Heart right ventricle (tissue), 16 donors: ENCODE measurements around the gene SUSD5. TPM values are rescaled to one million over a fixed set of nuclear protein-coding genes. Genes with fewer than 3 reads are reported as not detected.
A peak's percentile ranks its signal among the peaks of the same experiment; 100 is the strongest.
"Not testable (repeated sequence)": the region's sequence is repeated elsewhere in the genome, so short reads cannot be mapped to it uniquely, and the experiment has no call there.

Experiments used
- ATAC-seq, 8 donors: fragments of 200-7000 bp; cut with Tn5 transposase; one replicate each; pipeline ENCODE4 v1.9.1; 2020; ENCODE audit warnings: mild to moderate bottlenecking in 8 of 8, moderate library complexity in 8 of 8, moderate number of reproducible peaks in 1 of 8
- DNase-seq, 2 donors: peaks; one replicate each; pipeline ENCODE4 v3.0.0-alpha.2; 2020
- H3K27ac ChIP-seq, 10 donors: fragments of 200-600 bp; sonication (generic) in 2 of 10; one replicate each; pipeline versions ENCODE4 v1.5.0 to v1.8.0; 2020 to 2022; ENCODE audit warnings: mild to moderate bottlenecking in 3 of 10
- H3K27me3 ChIP-seq, 7 donors: fragments of 200-600 bp; one replicate each; pipeline ENCODE4 v1.8.0; 2021 to 2022; ENCODE audit warnings: mild to moderate bottlenecking in 2 of 7
- H3K36me3 ChIP-seq, 9 donors: fragments of 200-600 bp; sonication (generic) in 1 of 9; one replicate each; pipeline versions ENCODE4 v1.5.0 to v1.8.0; 2020 to 2022; ENCODE audit warnings: mild to moderate bottlenecking in 2 of 9
- H3K4me1 ChIP-seq, 9 donors: fragments of 200-600 bp; sonication (generic) in 1 of 9; one replicate each; pipeline versions ENCODE4 v1.5.0 to v1.8.0; 2020 to 2022; ENCODE audit warnings: mild to moderate bottlenecking in 4 of 9
- H3K4me3 ChIP-seq, 10 donors: fragments of 200-600 bp; sonication (generic) in 2 of 10; one replicate each; pipeline versions ENCODE4 v1.5.0 to v1.8.0; 2020 to 2022; ENCODE audit warnings: mild to moderate bottlenecking in 7 of 10, moderate library complexity in 2 of 10
- H3K9me3 ChIP-seq, 11 donors: fragments of 200-600 bp in 10 of 11; sonication (generic) in 2 of 11; one replicate each; pipeline versions ENCODE4 v1.5.0 to v1.8.0; 2013 to 2022; ENCODE audit warnings: mild to moderate bottlenecking in 2 of 11, control low read depth in 1 of 11, moderate library complexity in 1 of 11
- WGBS, 2 donors: extraction: QIAGEN DNeasy Blood & Tissue Kit; methylation state at CpG; one replicate each; pipeline ENCODE4 v1.1.7; 2013; ENCODE audit warnings: inconsistent platforms in 1 of 2; 5-methylcytosine and 5-hydroxymethylcytosine counted together
- intact Hi-C, 10 donors: fragments of 100-400 bp; cut with DNase I; formaldehyde crosslinking; loops; one replicate each; pipeline versions ENCODE4 v1.11.1 to v1.14.2; 2022
- polyA plus RNA-seq, 2 donors: library from polyadenylated mRNA; stranded (reverse); fragments of 200-250 nt; gene quantifications; one replicate each; pipeline ENCODE4 v1.2.3, GENCODE V29; 2013
- total RNA-seq, 10 donors: library from RNA; stranded (reverse); fragmentation: NEBNext Ultra II Directional in 3 of 10; extraction: Animal tissue kit (Norgen Biotek cat#: 25700) in 3 of 10; gene quantifications; one replicate each; pipeline versions ENCODE4 v1.2.1 to v1.2.4, GENCODE V29; 2021 to 2023
- TF ChIP-seq, protein P1 (sequence below), 9 donors: fragments of 200-600 bp; sonication (generic) in 2 of 9; IDR thresholded peaks; one replicate each; pipeline versions ENCODE4 v1.5.0 to v1.8.0; 2021 to 2022; ENCODE audit warnings: antibody characterized with exemption in 9 of 9, mild to moderate bottlenecking in 5 of 9, moderate library complexity in 1 of 9
- donor health status: Arrhythmogenic right ventricular cardiomyopathy.
- donor health status: ischemic (EF 13 %, LVEDD 7.1; RV severe dilation, severe dysfunction).
- donor health status: healthy with polysubstance abuse.
- donor health status: DM: no; HTN: yes; CAD: no.
- donor health status: DM: no; HTN: no; CAD: no.
- donor health status: ischemic (EF 25% LVEDD 6.9; RV normal size, moderate dysfunction).
- donor health status: ischemic (EF 25% LVEDD 5.7; RV mildly dilated, moderate dysfunction).
- donor health status: healthy.
- donor health status: DM: yes; HTN: yes; CAD: no.
- donor health status: Ischemic cardiomyopathy.
- donor health status: ischemic (EF 35%, LVEDD 5.7; RV mildly dilated, moderate dysfunction).
- donor health status: nonischemic (EF 11% LVEDD 7.7; RV severe dilation, severe dysfunction).
- donor health status: DM: yes; HTN: yes; CAD: no.
- donor health status: PGD.
- donor health status: ischemic (EF 29% LVEDD 5.4; RV normal size, mild dysfunction).
- donor health status: nonischemic (EF 23%, LVEDD 6.1; RV moderate dilation, normal function).

The SUSD5 gene
- total and polyA plus RNA-seq, 12 donors, result 0.28 to 12.9 (median 1.0) TPM

DNA sequence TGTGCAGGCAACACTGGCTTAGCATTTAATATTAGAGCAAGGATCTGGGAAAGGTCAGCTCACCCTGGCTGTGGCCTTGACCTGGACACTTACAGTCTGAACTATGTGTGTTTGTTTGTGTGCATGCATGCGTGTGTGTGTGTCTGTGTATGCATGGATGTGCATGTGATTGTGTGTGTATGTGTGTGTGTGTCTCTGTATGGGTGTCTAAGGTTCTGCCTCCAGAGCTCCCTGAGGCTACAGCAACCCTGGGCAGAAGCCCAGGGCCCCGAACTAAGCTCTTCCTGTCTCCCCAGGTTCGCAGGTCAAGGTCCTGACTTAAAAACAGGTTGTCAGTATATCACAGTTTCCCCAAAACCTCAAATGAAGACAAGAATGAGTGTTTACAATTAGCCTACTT is 51.3 kb downstream of the SUSD5 start:
- H3K27ac ChIP-seq, result no peak overlapping the region
- H3K4me3 ChIP-seq, result no peak overlapping the region
- H3K4me1 ChIP-seq, result peaks cover 0 to 16% (median 5%) of the 10 kb centered on the region in 9 donors
- TF ChIP-seq, protein P1, sequence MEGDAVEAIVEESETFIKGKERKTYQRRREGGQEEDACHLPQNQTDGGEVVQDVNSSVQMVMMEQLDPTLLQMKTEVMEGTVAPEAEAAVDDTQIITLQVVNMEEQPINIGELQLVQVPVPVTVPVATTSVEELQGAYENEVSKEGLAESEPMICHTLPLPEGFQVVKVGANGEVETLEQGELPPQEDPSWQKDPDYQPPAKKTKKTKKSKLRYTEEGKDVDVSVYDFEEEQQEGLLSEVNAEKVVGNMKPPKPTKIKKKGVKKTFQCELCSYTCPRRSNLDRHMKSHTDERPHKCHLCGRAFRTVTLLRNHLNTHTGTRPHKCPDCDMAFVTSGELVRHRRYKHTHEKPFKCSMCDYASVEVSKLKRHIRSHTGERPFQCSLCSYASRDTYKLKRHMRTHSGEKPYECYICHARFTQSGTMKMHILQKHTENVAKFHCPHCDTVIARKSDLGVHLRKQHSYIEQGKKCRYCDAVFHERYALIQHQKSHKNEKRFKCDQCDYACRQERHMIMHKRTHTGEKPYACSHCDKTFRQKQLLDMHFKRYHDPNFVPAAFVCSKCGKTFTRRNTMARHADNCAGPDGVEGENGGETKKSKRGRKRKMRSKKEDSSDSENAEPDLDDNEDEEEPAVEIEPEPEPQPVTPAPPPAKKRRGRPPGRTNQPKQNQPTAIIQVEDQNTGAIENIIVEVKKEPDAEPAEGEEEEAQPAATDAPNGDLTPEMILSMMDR (IDR thresholded peaks at IDR 0.05), result no peak
- H3K9me3 ChIP-seq, result no peaks in the 10 kb centered on the region
- ATAC-seq (no peak), DNase-seq (no peak)
- intact Hi-C loops, result no loop called here
- no peaks in the 10 kb centered on the region for H3K27me3 ChIP-seq
- 70 to 73% methylated on average over 3 of the region's 3 CpGs for WGBS, 2 donors
- H3K36me3 ChIP-seq, result no peaks in the 10 kb centered on the region

DNA sequence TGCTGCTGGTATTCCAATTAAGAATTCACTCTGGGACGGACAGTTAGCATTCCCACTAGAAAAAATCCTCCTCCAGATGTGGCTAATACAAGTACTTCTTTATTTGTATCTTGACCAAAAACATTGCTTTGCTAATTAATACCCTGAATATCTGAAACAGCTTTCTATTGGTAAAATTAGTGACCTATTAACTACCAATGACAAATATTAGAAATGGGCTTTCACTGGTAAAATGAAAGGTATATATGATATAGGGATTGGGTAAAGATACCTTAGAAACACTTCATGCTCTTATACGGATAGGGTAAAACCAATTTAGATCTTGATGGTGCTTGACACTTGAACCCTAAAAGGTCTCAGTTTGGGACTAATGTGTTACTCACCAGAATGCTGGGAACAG is 52.5 kb downstream of the SUSD5 start:
- no peak overlapping the region for H3K27ac ChIP-seq
- no peak for DNase-seq
- H3K4me1 ChIP-seq, result peaks cover 0 to 16% (median 5%) of the 10 kb centered on the region in 9 donors
- no peaks in the 10 kb centered on the region for H3K27me3 ChIP-seq
- intact Hi-C loops, result no loop called here
- H3K36me3 ChIP-seq, result no peaks in the 10 kb centered on the region
- no peak for ATAC-seq
- no peaks in the 10 kb centered on the region for H3K9me3 ChIP-seq
- no peak overlapping the region for H3K4me3 ChIP-seq
- WGBS, 2 donors, result 73 to 79% methylated on average over 2 of the region's 2 CpGs
- TF ChIP-seq, protein P1 (IDR thresholded peaks at IDR 0.05), result no peak

DNA sequence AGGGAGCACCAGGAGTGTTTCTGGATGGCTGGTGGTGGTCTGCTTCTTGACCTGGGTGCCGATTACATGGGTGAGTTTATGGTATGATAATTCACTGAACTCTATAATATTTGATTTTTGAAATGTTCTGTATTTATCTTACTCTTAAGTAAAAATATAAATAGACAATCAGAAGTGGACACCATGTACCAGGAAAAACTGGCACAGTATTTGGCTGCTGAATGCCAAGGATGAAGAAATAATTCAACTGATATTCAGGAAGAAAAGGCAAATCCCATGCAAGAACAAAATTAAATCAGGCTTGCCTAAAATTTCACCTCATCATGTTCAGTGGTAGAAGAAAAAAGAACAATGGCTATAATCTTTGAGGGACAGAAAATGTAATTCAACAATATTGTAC is 53.2 kb downstream of the SUSD5 start:
- ATAC-seq (peak in 1 of 8 donors; percentile 35), DNase-seq (no peak)
- Histone ChIP-seq H3K36me3 (no peaks in the 10 kb centered on the region), H3K9me3 (no peaks in the 10 kb centered on the region), H3K27ac (no peak overlapping the region), H3K4me1 (peaks cover 0 to 16% (median 5%) of the 10 kb centered on the region in 9 donors), H3K4me3 (no peak overlapping the region), H3K27me3 (no peaks in the 10 kb centered on the region)
- WGBS, 2 donors, result 67 to 90% methylated on average over 1 of the region's 1 CpG
- TF ChIP-seq, protein P1 (IDR thresholded peaks at IDR 0.05), result no peak
- intact Hi-C loops, result no loop called here

DNA sequence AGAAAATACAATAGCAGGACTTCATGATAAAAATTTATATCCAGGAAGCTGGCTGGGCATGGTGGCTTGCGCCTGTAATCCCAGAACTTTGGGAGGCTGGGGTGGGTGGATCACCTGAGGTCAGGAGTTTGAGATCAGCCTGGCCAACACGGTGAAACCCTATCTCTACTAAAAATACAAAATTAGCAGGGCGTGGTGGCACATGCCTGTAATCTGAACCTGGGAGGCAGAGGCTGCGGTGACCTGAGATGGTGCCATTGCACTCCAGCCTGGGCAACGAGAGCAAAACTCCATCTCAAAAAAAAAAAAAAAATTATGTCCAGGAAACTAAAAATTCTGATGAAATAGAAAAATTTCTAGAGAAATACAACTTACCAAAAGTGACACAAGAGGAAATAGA is 56.0 kb downstream of the SUSD5 start:
- H3K4me1 ChIP-seq, result peaks cover 0 to 12% (median 5%) of the 10 kb centered on the region in 9 donors
- DNase-seq, H3K9me3 ChIP-seq, H3K27me3 ChIP-seq, intact Hi-C loops, ATAC-seq, H3K36me3 ChIP-seq, H3K27ac ChIP-seq, H3K4me3 ChIP-seq: not testable (repeated sequence)
- WGBS, 2 donors, result 72 to 73% methylated on average over 5 of the region's 5 CpGs

DNA sequence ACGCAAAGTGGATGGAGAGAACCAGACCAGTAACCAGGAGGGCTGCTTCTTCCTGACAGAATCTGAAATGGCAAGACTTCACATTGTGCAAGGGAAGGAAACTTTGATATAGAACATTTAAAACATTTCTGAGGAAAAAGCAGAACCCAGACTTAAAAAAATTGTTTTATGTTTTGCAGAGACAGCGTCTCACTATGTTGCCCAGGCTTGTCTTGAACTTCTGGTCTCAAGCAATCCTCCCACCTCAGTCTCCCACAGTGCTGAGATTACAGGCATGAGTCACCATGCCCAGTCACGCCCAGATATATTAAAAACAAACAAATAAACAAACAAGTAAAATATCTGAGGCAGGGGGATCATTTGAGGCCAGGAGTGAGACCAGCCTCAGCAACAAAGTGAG is 58.6 kb downstream of the SUSD5 start:
- Histone ChIP-seq H3K4me3 (no peak overlapping the region), H3K4me1 (peaks cover 0 to 17% (median 0%) of the 10 kb centered on the region in 9 donors), H3K27me3 (no peaks in the 10 kb centered on the region), H3K9me3 (no peaks in the 10 kb centered on the region), H3K27ac (no peak overlapping the region), H3K36me3 (no peaks in the 10 kb centered on the region)
- intact Hi-C loops, result no loop called here
- DNase-seq (no peak), ATAC-seq (no peak)
- TF ChIP-seq, protein P1 (IDR thresholded peaks at IDR 0.05), result no peak
- WGBS, 2 donors, result 84% methylated on average over 3 of the region's 3 CpGs
